HG02970 (cell line): ENCODE results near the gene ANKRD61.
"Not testable (repeated sequence)": the region's sequence is repeated elsewhere in the genome, so short reads cannot be mapped to it uniquely, and the experiment has no call there.

ENCODE experiments used
- ATAC-seq: cut with Tn5 transposase; IDR thresholded peaks from one replicate; pipeline ENCODE4 v1.9.1; 2021; ENCODE audit warnings: mild to moderate bottlenecking, moderate library complexity, moderate number of reproducible peaks; ENCODE audit not compliant: unreplicated experiment, low FRiP score

The ANKRD61 gene

DNA sequence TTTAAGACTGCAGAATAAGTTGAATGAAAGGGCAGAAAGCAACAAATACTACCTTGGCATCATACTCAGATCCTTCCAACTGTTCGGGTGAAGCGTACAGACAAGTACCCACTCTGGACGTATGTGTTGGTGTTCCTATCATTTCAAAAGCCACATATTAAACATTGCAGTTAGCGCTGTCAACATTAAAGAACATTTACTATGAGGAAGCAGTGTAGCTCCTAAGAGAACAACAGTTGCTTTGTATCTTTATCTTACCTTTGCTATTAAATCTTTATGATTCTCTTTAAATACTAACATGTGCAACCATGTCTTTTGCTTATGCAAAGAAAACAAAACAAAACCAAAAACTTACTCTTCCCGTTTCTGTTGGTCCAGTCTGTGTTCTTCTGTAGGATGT, 2.6 kb upstream of the ANKRD61 start:
- no peak for ATAC-seq

DNA sequence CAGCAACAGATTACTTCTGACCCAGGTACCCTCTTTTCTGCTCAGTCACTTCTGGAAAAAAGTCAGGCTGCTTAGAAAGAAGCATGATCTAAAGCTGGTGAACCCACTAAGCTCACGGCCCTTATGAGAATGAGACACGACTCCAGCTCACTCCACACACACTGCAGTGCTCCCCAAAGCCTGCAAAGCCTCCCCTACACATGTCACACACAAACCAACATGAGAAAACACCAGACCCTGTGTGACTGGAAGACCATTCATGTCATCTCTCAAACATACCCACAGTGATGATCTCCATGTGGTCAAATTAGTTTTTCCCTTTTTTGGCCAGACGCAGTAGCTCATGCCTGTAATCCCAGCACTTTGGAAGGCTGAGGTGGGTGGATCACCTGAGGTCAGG, 391 bp downstream of the ANKRD61 start:
- no peak for ATAC-seq

DNA sequence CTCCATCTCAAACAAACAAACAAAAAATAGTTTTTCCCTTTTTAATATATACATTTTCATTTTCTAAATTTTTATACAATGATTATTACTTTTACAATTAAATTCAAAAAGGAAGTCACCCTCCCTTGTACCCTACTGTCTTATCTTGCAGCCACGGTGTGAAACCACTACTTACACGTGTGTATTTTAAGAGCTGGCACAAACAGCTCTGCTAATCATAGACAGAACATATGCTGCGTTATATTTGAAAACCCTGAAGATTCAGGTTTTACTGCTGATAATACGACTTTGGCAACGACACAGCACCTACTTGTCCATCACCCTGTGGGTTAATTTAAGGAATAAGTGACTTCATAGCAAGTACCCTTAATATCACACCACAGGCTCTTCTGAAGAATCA, 991 bp downstream of the ANKRD61 start:
- no peak for ATAC-seq

- ATAC-seq: no peak
These were observed 1.5 kb downstream of the ANKRD61 start for GRCh38 chr7:6032641-6033040.

DNA sequence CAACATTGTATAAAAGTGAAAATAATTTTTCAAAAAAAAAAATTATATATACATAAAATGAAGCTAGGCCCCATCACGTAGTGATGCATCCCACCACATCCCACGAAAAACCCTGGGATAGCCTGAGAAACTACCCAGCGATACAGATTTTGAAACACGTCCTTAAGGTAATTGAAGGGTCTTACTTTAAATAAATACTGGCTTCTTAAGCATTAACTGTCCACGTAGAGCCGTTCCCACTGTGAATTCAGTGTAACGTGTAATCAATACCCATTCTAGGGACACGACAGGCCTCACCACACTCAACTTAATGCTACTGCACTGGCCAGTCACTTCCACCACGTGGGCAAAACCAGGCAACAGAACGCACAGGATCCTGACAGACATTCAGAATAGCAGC, 4.0 kb downstream of the ANKRD61 start:
- ATAC-seq: no peak

DNA sequence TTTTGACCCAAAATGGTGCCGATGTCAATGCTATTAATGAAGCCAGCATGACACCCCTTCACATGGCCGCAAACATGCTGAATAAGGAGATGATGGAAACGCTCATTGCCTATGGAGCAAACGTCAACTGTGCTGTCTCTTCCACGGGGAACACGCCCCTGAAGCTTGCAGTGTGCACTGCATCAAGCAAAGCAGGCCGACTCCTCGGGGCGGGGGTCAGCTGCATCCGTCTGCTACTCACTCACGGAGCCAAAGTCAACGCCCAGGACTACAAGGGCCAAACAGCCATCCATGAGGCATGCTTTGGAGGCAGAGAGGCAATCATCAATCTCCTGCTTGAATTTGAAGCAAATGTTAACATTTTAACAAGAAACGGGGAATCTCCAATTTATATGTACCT, 4.5 kb downstream of the ANKRD61 start:
- ATAC-seq: no peak

DNA sequence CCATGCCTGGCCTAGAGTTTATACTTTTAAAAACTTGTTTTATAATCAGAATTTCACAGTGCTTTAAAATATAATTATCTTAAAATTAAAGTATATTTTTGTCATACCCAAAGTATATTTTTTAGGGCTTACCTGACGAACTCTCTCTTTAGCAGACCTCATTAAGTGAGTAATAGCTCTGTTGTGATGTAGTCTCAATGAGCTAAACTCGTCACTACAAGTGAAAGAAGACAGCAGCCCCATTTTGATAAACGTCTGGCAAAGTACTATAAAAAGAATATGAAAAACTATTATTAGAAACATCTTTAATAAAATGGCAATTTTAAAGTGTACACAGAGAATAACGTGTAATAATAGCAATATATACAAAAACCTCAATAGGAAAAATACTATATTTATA, 18.6 kb downstream of the ANKRD61 start:
- ATAC-seq: no peak

- not testable (repeated sequence) for ATAC-seq
These were observed 20.0 kb downstream of the ANKRD61 start for GRCh38 chr7:6051185-6051584.

GRCh38 chr7:6056616-6057015, 25.4 kb downstream of the ANKRD61 start:
- ATAC-seq: no peak

- no peak for ATAC-seq
These were observed 26.3 kb downstream of the ANKRD61 start for GRCh38 chr7:6057316-6058129.

DNA sequence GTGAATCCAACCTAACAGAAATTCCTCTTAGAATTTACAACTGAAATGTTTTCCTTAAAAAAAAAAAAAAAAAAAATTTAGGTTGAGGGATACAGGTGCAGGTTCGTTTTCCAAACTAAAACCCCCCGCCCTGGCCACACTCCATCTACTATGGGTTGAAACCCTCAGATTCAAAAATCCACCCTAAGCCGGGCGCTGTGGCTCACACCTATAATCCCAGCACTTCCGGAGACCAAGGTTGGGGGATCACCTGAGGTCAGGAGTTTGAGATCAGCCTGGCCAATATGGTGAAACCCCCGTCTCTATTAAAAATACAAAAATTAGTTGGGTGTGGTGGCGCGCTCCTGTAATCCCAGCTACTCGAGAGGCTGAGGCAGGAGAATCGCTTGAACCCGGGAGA, 28.8 kb downstream of the ANKRD61 start:
- ATAC-seq: not testable (repeated sequence)

GRCh38 chr7:6071406-6071805, 40.2 kb downstream of the ANKRD61 start:
- no peak for ATAC-seq

- ATAC-seq: no peak
These were observed 43.6 kb downstream of the ANKRD61 start for GRCh38 chr7:6074612-6075380.

GRCh38 chr7:6078548-6078947, 47.4 kb downstream of the ANKRD61 start:
- ATAC-seq: no peak

- ATAC-seq: not testable (repeated sequence)
These were observed 51.9 kb downstream of the ANKRD61 start for GRCh38 chr7:6083047-6083446.
